ENCODE data around the gene GRHL3.

Gene GRHL3

DNA sequence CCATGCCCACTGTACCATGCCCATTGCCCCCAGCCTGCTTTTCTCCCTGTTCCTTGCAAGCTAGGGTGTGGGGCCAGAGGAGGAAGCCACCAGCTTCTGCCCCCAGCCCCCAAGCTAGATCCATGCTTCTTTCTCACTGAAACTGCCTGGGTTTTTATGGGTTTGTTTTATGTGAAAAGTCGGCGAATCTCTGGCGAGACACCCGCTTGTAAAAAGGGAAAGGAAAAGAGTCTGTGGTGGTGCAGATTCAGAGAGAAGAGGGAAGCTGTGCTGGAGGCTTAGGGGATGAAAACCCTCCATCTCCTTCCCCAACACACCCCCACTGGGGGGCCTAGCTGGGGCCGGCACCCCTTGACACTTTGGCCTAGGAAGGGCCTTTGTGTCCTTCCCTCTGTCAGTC, 26.2 kb downstream of the GRHL3 start:
- no peak for TF ChIP-seq CTCF (IDR thresholded peaks at IDR 0.05; ENCODE audit: extremely low read depth, insufficient read depth, missing control alignments)
- no peak for DNase-seq (ENCODE audit: low spot score)
- in situ Hi-C loops (cut with MboI; ENCODE audit: low pct_unique_long_range_greater_than_20kb, low sequenced_read_pairs, unreplicated experiment), result no loop called here

DNA sequence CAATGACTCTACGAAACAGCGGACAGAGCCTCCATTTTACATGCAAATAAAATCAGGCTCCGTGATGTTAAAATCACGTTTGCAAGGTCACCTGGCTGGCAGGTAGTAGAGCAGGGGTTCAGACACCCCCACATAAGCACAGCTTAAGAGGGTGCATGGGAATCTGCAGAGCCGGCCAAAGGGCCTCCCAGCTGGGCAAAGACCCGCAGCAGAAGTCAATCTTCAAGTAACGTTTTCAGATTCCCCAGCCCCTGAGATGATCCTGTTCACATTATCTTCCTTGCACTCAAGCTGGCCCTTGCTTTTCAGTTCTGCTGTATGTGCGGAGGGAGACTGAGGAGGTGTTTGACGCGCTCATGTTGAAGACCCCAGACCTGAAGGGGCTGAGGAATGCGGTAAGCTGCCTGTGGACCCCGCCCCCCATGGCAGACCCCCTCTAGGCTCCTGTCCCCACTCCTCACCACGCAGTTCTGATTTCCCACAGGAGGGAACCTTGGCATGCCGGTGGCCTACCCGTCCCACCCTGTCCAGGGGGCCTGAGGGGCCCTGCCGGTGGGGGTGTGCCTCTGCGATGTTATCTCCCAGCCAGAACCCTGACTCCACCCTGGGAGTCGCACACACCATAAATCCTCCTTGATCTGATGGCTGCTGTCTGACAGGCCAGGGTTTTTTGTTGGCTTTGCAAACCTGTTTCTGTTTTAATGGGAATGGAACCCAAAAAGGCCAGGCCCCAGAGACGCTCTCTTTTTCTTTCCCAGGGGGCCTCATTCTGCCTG, 28.2 kb downstream of the GRHL3 start:
- in situ Hi-C loops (cut with MboI; ENCODE audit: low pct_unique_long_range_greater_than_20kb, low sequenced_read_pairs, unreplicated experiment), result no loop called here
- no peak for TF ChIP-seq CTCF (IDR thresholded peaks at IDR 0.05; ENCODE audit: extremely low read depth, insufficient read depth, missing control alignments)
- no peak for DNase-seq (ENCODE audit: low spot score)

- in situ Hi-C loops (cut with MboI; ENCODE audit: low pct_unique_long_range_greater_than_20kb, low sequenced_read_pairs, unreplicated experiment), result no loop called here
- TF ChIP-seq CTCF (IDR thresholded peaks at IDR 0.05; ENCODE audit: extremely low read depth, insufficient read depth, missing control alignments), result no peak
- no peak for DNase-seq (ENCODE audit: low spot score)
Observed at GRCh38 chr1:24348196-24348595, 29.0 kb downstream of the GRHL3 start.

DNA sequence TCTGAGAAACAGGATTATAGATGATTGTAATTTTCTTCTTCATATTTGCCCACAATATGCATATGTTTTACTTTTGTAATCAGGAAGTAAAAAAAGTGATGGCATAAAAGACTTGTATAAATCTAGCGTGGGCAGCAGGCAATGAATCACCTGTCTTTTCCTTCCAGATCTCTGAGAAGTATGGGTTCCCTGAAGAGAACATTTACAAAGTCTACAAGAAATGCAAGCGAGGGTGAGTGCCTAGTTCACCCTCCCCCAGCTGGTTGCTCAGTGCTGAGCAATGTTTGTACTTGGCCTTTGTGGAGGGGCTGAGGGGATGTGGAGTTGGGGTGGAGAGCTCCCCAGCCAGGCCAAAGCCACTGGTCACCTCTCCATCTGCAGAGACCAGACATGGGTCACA, 30.7 kb downstream of the GRHL3 start:
- no peak for TF ChIP-seq CTCF (IDR thresholded peaks at IDR 0.05; ENCODE audit: extremely low read depth, insufficient read depth, missing control alignments)
- no peak for DNase-seq (ENCODE audit: low spot score)
- in situ Hi-C loops (cut with MboI; ENCODE audit: low pct_unique_long_range_greater_than_20kb, low sequenced_read_pairs, unreplicated experiment), result no loop called here

GRCh38 chr1:24351247-24351646, 32.1 kb downstream of the GRHL3 start:
- in situ Hi-C loops (cut with MboI; ENCODE audit: low pct_unique_long_range_greater_than_20kb, low sequenced_read_pairs, unreplicated experiment), result no loop called here
- no peak for TF ChIP-seq CTCF (IDR thresholded peaks at IDR 0.05; ENCODE audit: extremely low read depth, insufficient read depth, missing control alignments)
- DNase-seq (ENCODE audit: low spot score), result peak; percentile 66

DNA sequence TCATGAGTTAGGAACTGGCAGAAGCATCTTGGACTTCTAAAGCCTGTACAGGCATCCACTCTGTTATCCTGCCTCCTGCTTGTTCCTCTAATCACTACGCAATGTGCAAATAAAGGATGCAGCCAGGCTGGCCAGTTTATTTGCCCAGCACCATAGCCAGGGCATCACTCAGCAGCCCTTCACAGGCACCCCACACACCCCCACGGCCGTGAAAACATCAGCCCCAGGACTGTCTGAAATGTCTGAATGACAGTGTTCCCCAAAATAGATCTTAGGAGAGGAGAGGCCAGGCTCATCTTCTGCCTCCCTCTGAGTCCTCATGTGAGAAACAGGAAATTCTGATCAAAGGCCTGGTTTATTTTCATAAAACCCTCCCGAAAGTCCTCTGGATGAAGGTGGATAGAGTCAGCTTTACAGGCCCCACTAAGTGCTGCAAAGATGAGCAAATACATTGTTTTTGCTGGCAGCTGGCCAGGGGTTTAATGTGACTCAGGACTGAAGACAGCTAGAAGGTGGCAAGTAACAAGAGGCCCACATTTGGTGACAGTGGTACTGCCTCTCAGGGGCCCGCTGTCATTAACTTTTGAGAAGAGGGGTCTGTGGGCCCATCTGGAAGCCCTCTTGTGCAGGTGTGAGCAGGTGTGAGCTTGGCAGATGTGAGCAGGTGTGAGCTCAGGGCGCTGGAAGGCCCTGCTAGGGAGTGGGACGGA, 32.9 kb downstream of the GRHL3 start:
- TF ChIP-seq CTCF (IDR thresholded peaks at IDR 0.05; ENCODE audit: extremely low read depth, insufficient read depth, missing control alignments), result no peak
- in situ Hi-C loops (cut with MboI; ENCODE audit: low pct_unique_long_range_greater_than_20kb, low sequenced_read_pairs, unreplicated experiment), result no loop called here
- DNase-seq (ENCODE audit: low spot score), result peak; percentile 63
